Central memory CD8-positive, alpha-beta T cell (primary cell): ENCODE measurements around the gene LAMA2.

Experiments used
- ATAC-seq: fragments of 150-1000 bp; cut with Tn5 transposase; replicated peaks from 2 replicates; pipeline ENCODE4 v1.10.0; 2022; ENCODE audit warnings: mild to moderate bottlenecking, moderate FRiP score, moderate number of reproducible peaks; ENCODE audit not compliant: poor library complexity, severe bottlenecking; ENCODE audit errors: extremely low read depth
- DNase-seq, 2 donors: peaks; one replicate each; pipeline ENCODE4 v3.0.0; 2021; ENCODE audit warnings: low spot score in 2 of 2
- H3K27ac Mint-ChIP-seq: one replicate; pipeline ENCODE4 v1.8.0; 2022; ENCODE audit warnings: low read depth, mild to moderate bottlenecking, moderate library complexity, mixed read lengths
- H3K27me3 Mint-ChIP-seq: one replicate; pipeline ENCODE4 v1.8.0; 2022; ENCODE audit warnings: mixed read lengths
- H3K36me3 Mint-ChIP-seq: one replicate; pipeline ENCODE4 v1.8.0; 2022; ENCODE audit warnings: mild to moderate bottlenecking, moderate library complexity, mixed read lengths; ENCODE audit not compliant: insufficient read depth
- H3K4me1 Mint-ChIP-seq: one replicate; pipeline ENCODE4 v1.8.0; 2022; ENCODE audit warnings: mixed read lengths
- H3K4me3 Mint-ChIP-seq: one replicate; pipeline ENCODE4 v1.8.0; 2022; ENCODE audit warnings: mild to moderate bottlenecking, moderate library complexity, mixed read lengths
- H3K9me3 Mint-ChIP-seq: one replicate; pipeline ENCODE4 v1.8.0; 2022; ENCODE audit warnings: mixed read lengths

LAMA2 gene

GRCh38 chr6:129440691-129441090 is 557.8 kb downstream of the LAMA2 start:
- DNase-seq, result no peak
- no peak overlapping the region for H3K4me3 Mint-ChIP-seq
- no peaks in the 10 kb centered on the region for H3K9me3 Mint-ChIP-seq
- peaks cover 7% of the 10 kb centered on the region for H3K27me3 Mint-ChIP-seq
- ATAC-seq, result no peak
- no peak overlapping the region for H3K27ac Mint-ChIP-seq
- H3K4me1 Mint-ChIP-seq, result peaks cover under 1% of the 10 kb centered on the region
- no peaks in the 10 kb centered on the region for H3K36me3 Mint-ChIP-seq

- no peak overlapping the region for H3K27ac Mint-ChIP-seq
- H3K9me3 Mint-ChIP-seq, result no peaks in the 10 kb centered on the region
- H3K4me3 Mint-ChIP-seq, result no peak overlapping the region
- H3K4me1 Mint-ChIP-seq, result peaks cover 7% of the 10 kb centered on the region
- H3K27me3 Mint-ChIP-seq, result peaks cover 7% of the 10 kb centered on the region
- peaks cover 2% of the 10 kb centered on the region for H3K36me3 Mint-ChIP-seq
- no peak for DNase-seq
- no peak for ATAC-seq
Measured at GRCh38 chr6:129444683-129445082, 561.7 kb downstream of the LAMA2 start.

- no peak overlapping the region for H3K4me3 Mint-ChIP-seq
- H3K9me3 Mint-ChIP-seq, result no peaks in the 10 kb centered on the region
- no peaks in the 10 kb centered on the region for H3K27me3 Mint-ChIP-seq
- ATAC-seq (no peak), DNase-seq (no peak)
- H3K36me3 Mint-ChIP-seq, result peaks cover 2% of the 10 kb centered on the region
- no peak overlapping the region for H3K27ac Mint-ChIP-seq
- H3K4me1 Mint-ChIP-seq, result peaks cover 7% of the 10 kb centered on the region
Measured at GRCh38 chr6:129446272-129447197, 563.6 kb downstream of the LAMA2 start.

GRCh38 chr6:129447198-129447565 is 564.2 kb downstream of the LAMA2 start:
- H3K27ac Mint-ChIP-seq, result no peak overlapping the region
- ATAC-seq (no peak), DNase-seq (no peak)
- H3K4me3 Mint-ChIP-seq, result no peak overlapping the region
- H3K27me3 Mint-ChIP-seq, result no peaks in the 10 kb centered on the region
- H3K36me3 Mint-ChIP-seq, result peaks cover 2% of the 10 kb centered on the region
- no peaks in the 10 kb centered on the region for H3K9me3 Mint-ChIP-seq
- peaks cover 7% of the 10 kb centered on the region for H3K4me1 Mint-ChIP-seq

GRCh38 chr6:129448965-129449364 is 566.0 kb downstream of the LAMA2 start:
- Mint-ChIP-seq H3K36me3 (peaks cover 2% of the 10 kb centered on the region), H3K9me3 (no peaks in the 10 kb centered on the region), H3K4me3 (no peak overlapping the region), H3K27me3 (no peaks in the 10 kb centered on the region), H3K27ac (no peak overlapping the region), H3K4me1 (peaks cover 7% of the 10 kb centered on the region)
- no peak for DNase-seq
- no peak for ATAC-seq

- Mint-ChIP-seq H3K4me3 (no peak overlapping the region), H3K4me1 (peaks cover 2% of the 10 kb centered on the region), H3K36me3 (peaks cover 2% of the 10 kb centered on the region), H3K27ac (no peak overlapping the region), H3K27me3 (no peaks in the 10 kb centered on the region), H3K9me3 (no peaks in the 10 kb centered on the region)
- DNase-seq (no peak), ATAC-seq (no peak)
Measured at GRCh38 chr6:129451187-129451586, 568.2 kb downstream of the LAMA2 start.

GRCh38 chr6:129453073-129453472 is 570.1 kb downstream of the LAMA2 start:
- no peak for DNase-seq
- no peak for ATAC-seq
- H3K27me3 Mint-ChIP-seq, result no peaks in the 10 kb centered on the region
- H3K4me1 Mint-ChIP-seq, result no peaks in the 10 kb centered on the region
- no peak overlapping the region for H3K4me3 Mint-ChIP-seq
- no peak overlapping the region for H3K27ac Mint-ChIP-seq
- no peaks in the 10 kb centered on the region for H3K9me3 Mint-ChIP-seq
- no peaks in the 10 kb centered on the region for H3K36me3 Mint-ChIP-seq

- Mint-ChIP-seq H3K27ac (no peak overlapping the region), H3K9me3 (no peaks in the 10 kb centered on the region), H3K4me3 (no peak overlapping the region), H3K36me3 (no peaks in the 10 kb centered on the region), H3K4me1 (no peaks in the 10 kb centered on the region), H3K27me3 (no peaks in the 10 kb centered on the region)
- no peak for DNase-seq
- no peak for ATAC-seq
Measured at GRCh38 chr6:129454488-129454887, 571.5 kb downstream of the LAMA2 start.

GRCh38 chr6:129455126-129455769 is 572.3 kb downstream of the LAMA2 start:
- Mint-ChIP-seq H3K27ac (no peak overlapping the region), H3K36me3 (no peaks in the 10 kb centered on the region), H3K9me3 (no peaks in the 10 kb centered on the region), H3K27me3 (no peaks in the 10 kb centered on the region), H3K4me1 (no peaks in the 10 kb centered on the region), H3K4me3 (no peak overlapping the region)
- DNase-seq, result no peak
- no peak for ATAC-seq

GRCh38 chr6:129460221-129460620 is 577.3 kb downstream of the LAMA2 start:
- Mint-ChIP-seq H3K4me1 (no peaks in the 10 kb centered on the region), H3K36me3 (no peaks in the 10 kb centered on the region), H3K27me3 (no peaks in the 10 kb centered on the region), H3K4me3 (no peak overlapping the region), H3K27ac (no peak overlapping the region), H3K9me3 (no peaks in the 10 kb centered on the region)
- DNase-seq, result no peak
- ATAC-seq, result no peak

GRCh38 chr6:129469070-129469662 is 586.2 kb downstream of the LAMA2 start:
- Mint-ChIP-seq H3K9me3 (no peaks in the 10 kb centered on the region), H3K27me3 (no peaks in the 10 kb centered on the region), H3K4me1 (no peaks in the 10 kb centered on the region), H3K36me3 (no peaks in the 10 kb centered on the region), H3K27ac (no peak overlapping the region), H3K4me3 (no peak overlapping the region)
- DNase-seq (no peak), ATAC-seq (no peak)

- ATAC-seq (no peak), DNase-seq (no peak)
- no peaks in the 10 kb centered on the region for H3K9me3 Mint-ChIP-seq
Measured at GRCh38 chr6:129472239-129472638, 589.3 kb downstream of the LAMA2 start.

GRCh38 chr6:129473546-129473945 is 590.6 kb downstream of the LAMA2 start:
- DNase-seq (no peak), ATAC-seq (no peak)
- H3K36me3 Mint-ChIP-seq, result no peaks in the 10 kb centered on the region
- H3K27me3 Mint-ChIP-seq, result no peaks in the 10 kb centered on the region
- no peaks in the 10 kb centered on the region for H3K4me1 Mint-ChIP-seq
- no peaks in the 10 kb centered on the region for H3K9me3 Mint-ChIP-seq
- no peak overlapping the region for H3K27ac Mint-ChIP-seq
- no peak overlapping the region for H3K4me3 Mint-ChIP-seq

More at GRCh38 chr6:129472239-129472638, 589.3 kb downstream of the LAMA2 start:
- H3K4me1 Mint-ChIP-seq, result no peaks in the 10 kb centered on the region
- H3K36me3 Mint-ChIP-seq, result no peaks in the 10 kb centered on the region
- H3K4me3 Mint-ChIP-seq, result no peak overlapping the region
- no peaks in the 10 kb centered on the region for H3K27me3 Mint-ChIP-seq
- H3K27ac Mint-ChIP-seq, result no peak overlapping the region
